Spleen (tissue), 7 donors: ENCODE data around the gene SEMA3G.

Experiments used
- POLR2A ChIP-seq, 3 donors: fragments of 450-650 bp; IDR thresholded peaks; one replicate each; pipeline ENCODE4 v1.5.1; 2017; ENCODE audit warnings: antibody characterized with exemption in 3 of 3, mild to moderate bottlenecking in 1 of 3
- TF ChIP-seq, protein P1 (sequence below), 11 experiments: fragments of 200-600 bp in 7 of 11; fragments of 450-650 bp in 4 of 11; sonication (generic) in 4 of 11; IDR thresholded peaks in 8 of 11; conservative IDR thresholded peaks in 3 of 11; 1 replicate in 7 of 11; 2 replicates in 4 of 11; pipeline versions ENCODE4 v1.4.0 to v1.8.0; 2016 to 2021; ENCODE audit warnings: antibody characterized with exemption in 11 of 11, inconsistent platforms in 4 of 11, mild to moderate bottlenecking in 1 of 11
- donor health status: DM: no; HTN: no; CAD: no; lungs with moderate emphysema.
- donor health status: DM: no; HTN: no; CAD: no.
- donor health status: DM: no; HTN: no; CAD: no.

DNA sequence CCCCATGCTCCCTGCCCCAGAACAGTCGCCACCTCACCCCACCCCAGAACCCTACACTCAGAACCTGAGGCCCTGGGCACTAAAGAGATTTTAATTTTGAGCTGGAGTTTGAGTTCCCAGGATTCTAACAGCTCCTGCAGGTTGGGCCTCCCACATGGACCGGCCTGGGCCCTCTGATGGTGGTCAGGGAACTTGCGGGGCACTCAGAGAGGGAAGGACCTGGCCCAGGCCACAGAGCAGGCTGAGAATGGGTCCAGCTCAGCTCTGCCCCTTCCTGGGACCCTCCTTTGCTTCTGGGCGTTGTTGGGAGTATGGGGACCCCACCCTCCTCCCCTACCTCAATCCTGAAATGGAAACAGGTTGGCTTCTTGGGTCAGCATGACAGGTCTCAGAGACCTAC lies 1.1 kb upstream of the SEMA3G start:
- no peak for TF ChIP-seq POLR2A (IDR thresholded peaks at IDR 0.05)
- TF ChIP-seq, protein P1, sequence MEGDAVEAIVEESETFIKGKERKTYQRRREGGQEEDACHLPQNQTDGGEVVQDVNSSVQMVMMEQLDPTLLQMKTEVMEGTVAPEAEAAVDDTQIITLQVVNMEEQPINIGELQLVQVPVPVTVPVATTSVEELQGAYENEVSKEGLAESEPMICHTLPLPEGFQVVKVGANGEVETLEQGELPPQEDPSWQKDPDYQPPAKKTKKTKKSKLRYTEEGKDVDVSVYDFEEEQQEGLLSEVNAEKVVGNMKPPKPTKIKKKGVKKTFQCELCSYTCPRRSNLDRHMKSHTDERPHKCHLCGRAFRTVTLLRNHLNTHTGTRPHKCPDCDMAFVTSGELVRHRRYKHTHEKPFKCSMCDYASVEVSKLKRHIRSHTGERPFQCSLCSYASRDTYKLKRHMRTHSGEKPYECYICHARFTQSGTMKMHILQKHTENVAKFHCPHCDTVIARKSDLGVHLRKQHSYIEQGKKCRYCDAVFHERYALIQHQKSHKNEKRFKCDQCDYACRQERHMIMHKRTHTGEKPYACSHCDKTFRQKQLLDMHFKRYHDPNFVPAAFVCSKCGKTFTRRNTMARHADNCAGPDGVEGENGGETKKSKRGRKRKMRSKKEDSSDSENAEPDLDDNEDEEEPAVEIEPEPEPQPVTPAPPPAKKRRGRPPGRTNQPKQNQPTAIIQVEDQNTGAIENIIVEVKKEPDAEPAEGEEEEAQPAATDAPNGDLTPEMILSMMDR (IDR thresholded peaks at IDR 0.05 in 8 of 11, conservative IDR thresholded peaks at IDR 0.05 in 3 of 11) = no peak
